HTERT RPE-1 (cell line): Measurements from ENCODE around the gene SPIC.

Source experiments
- in situ Hi-C: fragments of 300-500 bp; cut with MboI; formaldehyde crosslinking; loops from 4 replicates; pipeline ENCODE4 v1.14.3; 2020; ENCODE audit warnings: low sequenced_read_pairs

Gene SPIC

DNA sequence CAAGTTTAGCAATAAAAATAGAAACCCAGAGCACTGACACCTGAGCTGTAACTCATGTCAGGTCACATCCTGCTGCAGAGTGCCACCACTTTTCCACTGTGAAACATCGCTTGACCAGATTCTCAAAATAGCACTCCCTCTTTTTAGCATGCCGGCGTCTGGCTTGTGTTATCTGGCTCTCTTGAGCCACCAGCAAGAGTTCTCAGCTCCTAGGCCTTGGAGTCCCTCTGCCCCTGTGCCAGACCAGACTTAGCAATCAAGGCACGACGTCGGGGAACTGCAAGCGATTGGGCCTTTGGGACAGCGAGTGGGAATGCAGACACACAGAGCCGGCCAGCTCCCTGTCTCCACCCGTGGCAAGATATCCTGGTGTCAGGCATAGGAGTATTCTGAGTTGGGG is 52.5 kb downstream of the SPIC start:
- in situ Hi-C loops, result no loop called here

DNA sequence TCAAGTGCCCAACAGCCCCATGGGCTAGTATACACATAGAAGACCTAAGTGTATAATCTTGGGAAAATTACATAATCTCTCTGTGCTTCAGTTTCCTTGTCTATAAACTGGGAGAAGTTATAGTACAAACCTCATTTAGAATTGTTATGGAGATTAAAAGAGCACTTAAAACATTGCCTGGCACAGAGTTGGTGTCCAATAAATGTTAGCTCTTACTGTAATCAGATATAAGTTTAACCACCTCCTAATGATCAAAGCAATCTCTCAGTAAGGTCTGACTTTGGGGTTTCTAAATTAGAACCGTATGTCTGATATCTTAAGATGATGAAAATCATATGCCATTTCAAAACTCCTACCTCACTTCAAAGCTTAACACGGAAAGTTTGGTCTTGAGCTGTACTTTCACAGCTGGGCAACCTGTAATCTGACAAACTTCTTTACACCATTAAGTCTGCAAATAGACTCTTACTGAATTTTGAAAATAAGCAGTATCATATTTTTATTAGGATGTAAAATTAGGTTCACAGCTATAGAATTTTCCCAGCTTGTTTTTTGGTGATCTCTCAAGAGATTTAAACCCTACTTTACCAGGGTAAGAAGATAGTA is 61.0 kb downstream of the SPIC start:
- in situ Hi-C loops, result no loop called here
